ENCODE measurements around the gene MAP2. TPM values are rescaled to one million over a fixed set of nuclear protein-coding genes. Genes with fewer than 3 reads are reported as not detected.
A peak's percentile ranks its signal among the peaks of the same experiment; 100 is the strongest.

Gene MAP2
- total RNA-seq, 1 donor from 2014 or later, result 24.9 TPM

- no peak for DNase-seq (ENCODE audit: low read depth, low spot score)
Observed at GRCh38 chr2:209424781-209425470, 1.1 kb downstream of the MAP2 start.

- DNase-seq (ENCODE audit: low read depth, low spot score), result peak; percentile 20
Observed at GRCh38 chr2:209425471-209426071, 1.7 kb downstream of the MAP2 start.

- DNase-seq (ENCODE audit: low read depth, low spot score), result no peak
Observed at GRCh38 chr2:209426432-209426831, 2.6 kb downstream of the MAP2 start.

GRCh38 chr2:209431701-209432100 is 7.9 kb downstream of the MAP2 start:
- DNase-seq (ENCODE audit: low read depth, low spot score), result no peak

GRCh38 chr2:209441541-209441940 is 17.7 kb downstream of the MAP2 start:
- no peak for DNase-seq (ENCODE audit: low read depth, low spot score)

GRCh38 chr2:209442939-209443338 is 19.1 kb downstream of the MAP2 start:
- DNase-seq (ENCODE audit: low read depth, low spot score), result no peak

GRCh38 chr2:209445485-209445884 is 21.6 kb downstream of the MAP2 start:
- DNase-seq (ENCODE audit: low read depth, low spot score), result no peak

GRCh38 chr2:209451209-209451834 is 27.5 kb downstream of the MAP2 start:
- DNase-seq (ENCODE audit: low read depth, low spot score), result no peak

GRCh38 chr2:209456489-209456888 is 32.6 kb downstream of the MAP2 start:
- DNase-seq (ENCODE audit: low read depth, low spot score), result no peak

GRCh38 chr2:209458008-209458979 is 34.4 kb downstream of the MAP2 start:
- DNase-seq (ENCODE audit: low read depth, low spot score), result no peak

GRCh38 chr2:209459359-209459758 is 35.5 kb downstream of the MAP2 start:
- DNase-seq (ENCODE audit: low read depth, low spot score), result no peak

GRCh38 chr2:209460151-209460761 is 36.4 kb downstream of the MAP2 start:
- DNase-seq (ENCODE audit: low read depth, low spot score), result no peak

- DNase-seq (ENCODE audit: low read depth, low spot score), result no peak
Observed at GRCh38 chr2:209463226-209463625, 39.4 kb downstream of the MAP2 start.

GRCh38 chr2:209463835-209464234 is 40.0 kb downstream of the MAP2 start:
- no peak for DNase-seq (ENCODE audit: low read depth, low spot score)

- no peak for DNase-seq (ENCODE audit: low read depth, low spot score)
Observed at GRCh38 chr2:209468846-209469245, 45.0 kb downstream of the MAP2 start.

- DNase-seq (ENCODE audit: low read depth, low spot score), result no peak
Observed at GRCh38 chr2:209469481-209469880, 45.6 kb downstream of the MAP2 start.

- no peak for DNase-seq (ENCODE audit: low read depth, low spot score)
Observed at GRCh38 chr2:209470466-209470865, 46.6 kb downstream of the MAP2 start.

- no peak for DNase-seq (ENCODE audit: low read depth, low spot score)
Observed at GRCh38 chr2:209471037-209471436, 47.2 kb downstream of the MAP2 start.

- no peak for DNase-seq (ENCODE audit: low read depth, low spot score)
Observed at GRCh38 chr2:209472112-209472832, 48.4 kb downstream of the MAP2 start.

- no peak for DNase-seq (ENCODE audit: low read depth, low spot score)
Observed at GRCh38 chr2:209472871-209473270, 49.0 kb downstream of the MAP2 start.

Data from pulmonary artery endothelial cell (primary cell).